HPDE6-E6E7 (cell line): ENCODE measurements around the gene ARRB1.

Experiments
- DNase-seq: peaks from one replicate; pipeline ENCODE4 v3.0.0; 2011; ENCODE audit warnings: missing footprints; ENCODE audit errors: extremely low spot score

Gene ARRB1

DNA sequence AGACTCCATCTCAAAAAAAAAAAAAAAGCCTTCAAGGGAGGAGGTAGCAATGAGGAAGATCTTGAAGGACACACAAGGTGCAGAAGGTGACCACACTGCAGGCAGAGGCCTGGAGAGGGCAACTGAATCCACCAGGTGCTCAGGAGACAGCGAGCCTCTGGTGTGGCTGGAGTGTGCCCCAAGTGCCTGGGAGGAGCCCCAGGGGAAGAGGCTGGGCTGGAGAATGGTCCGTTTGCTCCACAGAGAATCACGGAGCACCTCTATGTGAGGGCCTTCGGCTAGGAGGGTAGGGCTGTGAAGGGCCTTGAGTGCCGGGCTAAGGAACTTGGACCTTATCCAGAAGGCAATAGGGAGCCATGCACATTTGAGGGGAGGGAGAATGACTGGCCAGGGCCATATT is 50.3 kb downstream of the ARRB1 start:
- DNase-seq, result no peak

DNA sequence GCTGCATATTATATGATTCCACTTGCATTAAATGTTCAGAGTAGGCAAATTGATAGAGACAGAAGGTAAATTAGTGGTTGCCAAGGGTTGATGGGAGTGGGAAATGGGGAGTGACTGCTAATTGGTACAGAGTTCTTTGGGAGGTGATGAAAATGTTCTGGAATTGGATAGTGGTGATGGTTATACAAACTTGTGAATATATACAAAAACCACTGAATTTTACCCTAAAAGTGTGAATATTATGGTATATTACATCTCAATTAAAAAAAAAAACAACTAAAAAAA is 52.5 kb downstream of the ARRB1 start:
- DNase-seq, result no peak

DNA sequence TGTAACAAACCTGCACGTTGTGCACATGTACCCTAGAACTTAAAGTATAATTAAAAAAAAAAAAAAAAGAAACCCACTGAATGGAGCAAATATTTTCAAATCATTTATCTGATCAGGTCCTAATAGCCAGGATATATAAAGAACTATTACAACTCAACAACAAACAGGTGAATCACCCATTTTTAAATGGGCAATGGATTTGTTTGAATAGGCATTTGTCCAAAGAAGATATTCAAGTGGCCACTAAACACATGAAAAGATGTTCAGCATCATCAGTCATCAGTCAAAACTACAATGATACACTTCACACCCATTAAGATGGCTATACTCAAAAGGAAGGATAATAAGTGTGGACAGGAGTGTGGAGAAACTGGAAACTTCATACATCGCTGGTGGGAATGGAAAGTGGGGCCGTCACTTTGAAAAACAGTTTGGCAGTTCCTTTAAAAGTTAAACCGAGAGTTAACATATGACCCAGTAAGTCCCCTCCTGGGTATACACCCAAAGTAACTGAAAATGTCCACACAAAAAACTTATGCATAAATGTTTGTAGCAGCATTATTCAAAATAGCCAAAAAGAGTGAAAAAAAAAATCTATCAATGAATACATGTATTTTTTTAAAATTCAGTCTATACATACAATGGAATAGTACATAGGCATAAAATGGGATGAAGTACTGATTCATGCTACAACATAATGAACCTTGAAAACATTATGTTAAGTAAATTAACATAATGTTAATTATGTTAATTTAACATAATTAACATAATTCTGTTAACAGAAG is 53.1 kb downstream of the ARRB1 start:
- no peak for DNase-seq

DNA sequence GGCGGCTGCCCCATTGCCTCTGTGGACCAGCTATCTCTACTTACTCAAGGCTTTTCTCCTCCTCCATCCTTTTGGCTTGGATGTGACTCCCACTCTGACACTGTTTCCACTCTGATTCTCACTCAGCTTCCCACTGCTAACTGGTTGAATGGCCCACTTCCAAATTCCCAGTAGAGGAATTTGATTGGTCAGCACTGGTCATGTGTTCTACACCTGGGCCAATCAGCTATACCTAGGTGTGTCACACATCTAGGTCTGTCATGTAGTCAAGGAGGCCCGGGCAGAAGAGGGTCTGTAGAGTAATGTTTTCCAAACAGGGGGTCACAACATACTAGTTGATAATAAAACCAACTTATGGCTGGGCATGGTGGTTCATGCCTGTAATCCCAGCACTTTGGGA is 57.6 kb downstream of the ARRB1 start:
- no peak for DNase-seq

DNA sequence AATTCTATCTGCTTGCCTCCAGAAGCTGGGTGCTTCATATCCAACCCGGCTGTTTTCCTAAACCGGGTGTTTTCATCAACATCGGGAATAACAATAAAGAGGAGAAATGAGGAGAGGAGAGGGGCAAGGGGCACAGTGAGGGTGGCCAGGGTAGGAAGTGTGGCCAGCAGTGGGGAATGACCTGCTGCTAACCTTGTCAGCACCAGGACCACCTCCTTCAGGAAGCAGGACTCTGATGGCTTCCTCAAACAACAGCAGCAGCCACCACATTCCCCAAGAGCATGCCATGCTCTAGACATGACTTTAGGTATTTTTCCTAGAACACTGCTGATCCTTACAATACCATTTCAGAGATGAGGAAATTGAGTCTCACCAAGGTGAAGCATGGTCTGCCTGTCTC is 58.5 kb downstream of the ARRB1 start:
- no peak for DNase-seq

DNA sequence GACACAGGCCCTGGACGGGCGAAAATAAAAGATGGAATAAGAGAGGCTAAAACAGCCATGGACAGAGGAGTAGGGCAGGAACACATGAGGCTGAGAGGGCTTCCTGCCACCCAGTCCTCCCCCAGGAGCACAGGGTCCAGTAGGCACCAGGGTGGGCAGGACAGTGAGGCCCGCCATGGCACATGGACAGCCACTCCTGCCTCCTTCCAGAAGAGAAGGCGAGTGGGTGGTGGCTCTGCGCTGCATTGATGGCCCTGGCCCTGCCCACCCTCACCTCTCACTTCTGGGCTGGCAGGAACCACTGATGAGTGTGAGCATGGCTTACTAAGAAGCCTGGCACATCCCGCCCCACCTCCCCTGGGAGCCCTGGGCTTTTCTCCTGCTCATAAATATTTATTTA is 59.7 kb downstream of the ARRB1 start:
- no peak for DNase-seq

DNA sequence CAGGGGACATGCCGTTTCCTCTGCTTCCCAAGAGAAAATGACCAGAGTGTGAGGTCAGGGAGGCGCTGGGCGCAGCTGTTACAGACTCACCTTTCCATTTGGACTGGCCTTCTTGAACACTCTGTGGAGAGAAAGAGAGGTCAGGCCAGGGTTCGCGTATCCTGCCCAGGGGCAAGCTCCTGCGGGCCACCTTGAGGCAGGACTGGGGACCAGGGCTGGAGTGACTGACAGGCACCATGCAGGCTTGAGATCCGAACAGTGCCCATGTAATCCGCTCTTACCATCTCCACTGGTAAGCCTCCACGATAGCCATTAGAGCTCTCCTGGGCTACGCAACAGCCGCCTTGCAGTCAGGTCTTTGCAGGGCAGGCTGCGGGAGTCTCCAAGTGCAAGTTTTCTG is 61.5 kb downstream of the ARRB1 start:
- no peak for DNase-seq

DNA sequence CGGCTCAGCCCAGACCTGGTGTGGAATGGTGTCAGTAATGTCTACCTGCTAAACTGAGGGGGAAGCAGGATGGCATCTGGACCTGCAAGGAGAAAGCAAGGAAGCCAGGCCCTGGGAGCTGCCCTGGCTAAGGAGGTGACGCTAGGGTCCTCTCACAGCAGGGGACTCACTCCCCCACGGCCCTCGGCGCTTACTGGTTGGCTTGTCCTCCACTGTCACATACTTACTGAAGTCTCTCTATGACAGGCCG is 62.0 kb downstream of the ARRB1 start:
- no peak for DNase-seq

DNA sequence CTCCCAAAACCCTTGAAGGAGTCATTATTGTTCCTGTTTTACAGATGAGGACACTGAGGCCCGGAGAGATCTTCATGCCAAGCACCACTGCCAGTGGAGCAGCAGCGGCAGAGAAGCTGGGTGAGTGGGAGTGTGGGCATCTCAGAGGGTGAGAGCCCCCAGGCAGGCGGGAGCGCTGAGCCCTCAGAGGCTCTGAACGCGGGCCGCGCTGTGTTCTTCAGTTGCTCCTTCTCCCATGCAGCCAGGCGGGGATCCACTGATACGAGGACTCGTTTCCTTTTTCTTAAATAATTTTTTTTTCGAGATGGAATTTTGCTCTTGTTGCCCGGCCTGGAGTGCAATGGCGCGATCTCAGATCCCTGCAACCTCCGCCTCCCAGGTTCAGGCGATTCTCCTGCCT is 63.9 kb downstream of the ARRB1 start:
- DNase-seq, result no peak

DNA sequence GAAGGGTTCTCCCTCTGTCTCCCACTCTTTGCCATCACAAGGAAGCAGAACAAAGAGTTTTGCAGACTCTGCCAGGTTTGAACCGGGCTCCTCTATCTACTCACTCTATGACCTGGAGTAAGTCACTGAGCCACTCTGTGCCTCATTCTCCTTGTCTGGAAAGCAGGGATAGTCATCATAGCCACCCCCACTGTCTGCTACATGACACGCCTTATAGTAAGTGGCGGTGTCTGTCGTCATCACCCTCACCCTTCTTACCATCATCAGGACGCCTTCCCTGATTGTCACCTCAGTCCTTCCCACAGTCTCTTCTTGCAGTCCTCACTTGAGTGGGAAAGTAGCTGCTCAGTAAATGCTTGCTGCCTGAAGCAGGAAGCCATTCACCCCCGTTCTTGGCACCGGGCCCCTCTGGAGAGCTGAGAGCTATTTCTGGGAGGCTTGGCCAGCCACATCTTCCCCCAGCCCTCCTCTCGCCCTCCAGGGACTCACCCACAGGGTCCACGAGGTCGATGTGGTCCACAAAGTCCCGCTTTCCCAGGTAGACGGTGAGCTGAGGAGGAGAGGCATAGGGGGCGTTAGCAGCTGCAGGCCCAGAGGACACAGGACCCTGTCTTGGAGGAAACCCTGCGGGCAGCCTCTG is 64.5 kb downstream of the ARRB1 start:
- DNase-seq, result no peak

DNA sequence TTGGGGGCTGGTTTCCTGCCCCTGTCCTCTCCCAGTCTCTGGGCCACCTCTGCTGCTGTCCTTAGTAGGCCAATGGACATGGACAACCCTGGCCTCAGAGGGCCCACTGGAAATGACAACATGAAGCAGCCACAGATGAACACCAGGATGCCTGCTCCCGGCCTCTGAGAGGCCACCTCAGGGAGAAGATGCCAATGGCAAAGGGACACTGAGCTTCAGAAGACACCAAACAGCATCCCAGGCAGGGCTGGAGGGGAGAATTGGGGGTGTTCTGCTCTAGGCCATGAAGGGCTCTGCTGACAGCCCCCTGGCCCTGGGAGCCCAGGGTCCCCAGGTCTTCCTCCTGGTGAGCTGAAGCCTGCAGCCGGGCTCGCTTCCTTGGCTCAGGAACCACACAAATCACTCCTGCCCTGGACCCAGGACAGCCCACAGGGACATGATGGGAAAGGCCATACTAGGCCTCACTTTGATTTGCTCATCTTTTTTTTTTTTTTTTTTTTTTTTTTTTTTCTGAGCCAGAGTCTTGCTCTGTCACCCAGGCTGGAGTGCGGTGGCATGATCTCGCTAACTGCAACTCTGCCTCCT is 65.6 kb downstream of the ARRB1 start:
- no peak for DNase-seq

DNA sequence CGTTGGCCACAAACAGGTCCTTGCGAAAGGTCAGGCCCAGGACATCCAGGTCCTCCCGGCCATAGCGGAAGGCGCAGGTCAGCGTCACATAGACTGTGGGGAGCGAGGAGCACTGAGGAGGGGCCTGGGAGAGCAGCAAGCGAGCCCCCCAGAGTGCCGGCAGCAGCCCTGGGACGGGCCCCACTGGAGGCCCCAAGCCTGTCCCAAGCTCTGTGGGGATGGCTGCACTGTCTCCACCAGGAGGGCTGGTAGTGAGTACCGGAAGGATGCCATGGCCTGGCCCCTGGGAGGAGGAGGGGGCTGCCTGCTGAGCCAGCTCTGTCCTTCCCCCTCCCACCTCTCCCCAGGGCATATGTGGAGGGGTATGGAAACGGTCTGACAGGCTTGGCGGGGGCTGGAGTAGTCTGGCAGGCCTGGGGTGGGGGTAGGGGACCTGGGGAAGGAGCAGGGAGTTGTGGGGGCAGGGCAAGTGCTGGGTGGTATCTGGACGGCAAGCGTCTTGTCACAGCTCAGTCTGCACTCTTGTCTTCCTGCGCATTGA is 68.0 kb downstream of the ARRB1 start:
- no peak for DNase-seq

DNA sequence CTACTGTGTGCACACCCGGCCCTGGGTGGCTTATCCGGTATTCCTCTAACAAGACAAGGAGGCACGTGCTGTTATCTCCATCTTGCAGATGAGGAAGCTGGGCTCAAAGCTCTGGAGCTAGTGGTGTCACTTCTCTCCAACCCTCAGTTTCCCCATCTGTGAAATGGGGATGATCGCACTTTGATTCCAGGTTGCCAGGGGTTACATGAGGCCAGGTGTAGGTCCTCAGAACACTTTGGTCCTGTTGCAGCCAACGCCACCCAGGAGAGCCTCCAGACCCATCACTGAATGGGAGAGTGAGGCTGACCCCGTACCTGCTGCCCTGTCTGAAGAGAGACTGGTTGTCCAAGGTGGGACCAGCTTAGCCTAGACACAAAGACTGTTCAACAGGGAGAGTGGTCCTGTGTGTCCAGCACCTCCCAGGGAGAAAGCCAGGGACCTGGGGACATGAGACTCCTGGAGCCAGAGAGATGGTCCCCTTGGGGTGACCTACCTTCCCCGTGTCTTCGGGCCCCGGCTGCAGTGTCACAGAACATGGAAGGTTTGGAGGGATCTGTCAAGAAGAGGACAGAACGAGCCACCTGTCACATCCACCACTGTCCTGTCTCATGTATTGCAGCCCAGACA is 69.9 kb downstream of the ARRB1 start:
- no peak for DNase-seq

DNA sequence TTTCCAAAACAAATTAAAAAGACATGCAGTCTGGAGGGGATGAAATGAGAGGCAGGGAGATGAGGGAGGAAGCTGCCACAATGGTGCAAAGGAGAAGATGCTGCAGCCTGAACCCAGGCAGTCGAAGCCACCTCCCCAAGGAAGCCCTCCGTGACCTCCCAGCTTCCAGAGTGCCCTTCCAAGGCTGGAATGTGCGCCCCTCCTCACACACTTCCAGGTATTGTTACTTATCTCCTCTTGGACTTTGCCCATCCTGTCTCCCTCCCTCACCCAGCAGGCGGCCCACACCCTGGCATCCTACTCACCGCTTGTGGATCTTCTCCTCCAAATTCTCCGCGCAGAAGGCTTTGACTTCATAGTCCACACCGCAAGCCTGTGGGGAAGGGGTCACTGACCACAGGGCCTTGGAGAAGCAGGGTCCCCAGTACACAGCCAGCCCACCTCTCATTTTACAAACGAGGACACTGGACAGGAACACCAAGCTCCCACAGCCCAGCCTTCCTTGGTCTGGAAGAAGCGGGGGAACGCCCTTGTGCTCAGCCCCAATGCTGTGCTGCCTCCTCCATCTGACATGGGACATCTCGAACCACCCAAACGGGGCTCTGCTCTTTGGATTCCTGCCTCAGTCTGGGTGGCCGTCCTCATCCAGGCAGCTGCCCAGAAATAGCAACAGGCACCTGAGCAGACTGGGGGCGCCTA is 70.5 kb downstream of the ARRB1 start:
- no peak for DNase-seq

DNA sequence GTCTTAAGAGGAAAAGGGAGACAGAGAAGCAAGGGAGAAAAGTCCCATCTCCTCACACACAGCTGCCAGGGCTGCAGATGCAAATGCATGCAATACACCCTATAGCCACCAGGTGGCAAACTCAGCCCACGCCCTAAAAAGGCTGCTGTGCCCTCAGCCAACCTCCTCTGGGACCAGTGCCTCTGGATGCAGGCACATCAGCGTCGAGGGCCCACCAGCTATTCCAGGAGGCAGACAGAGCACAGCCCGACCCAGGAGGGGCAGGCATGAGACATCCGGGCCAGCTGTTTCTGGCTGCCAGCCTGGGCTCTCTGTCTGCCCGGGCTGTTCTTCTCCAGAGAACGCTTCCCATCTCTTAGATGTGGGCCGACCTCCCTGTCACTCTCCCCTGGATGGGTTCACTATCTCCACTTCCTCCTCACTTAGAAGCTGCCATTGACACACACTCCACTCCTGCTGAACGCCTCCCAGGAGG is 71.2 kb downstream of the ARRB1 start:
- DNase-seq, result peak; percentile 82

DNA sequence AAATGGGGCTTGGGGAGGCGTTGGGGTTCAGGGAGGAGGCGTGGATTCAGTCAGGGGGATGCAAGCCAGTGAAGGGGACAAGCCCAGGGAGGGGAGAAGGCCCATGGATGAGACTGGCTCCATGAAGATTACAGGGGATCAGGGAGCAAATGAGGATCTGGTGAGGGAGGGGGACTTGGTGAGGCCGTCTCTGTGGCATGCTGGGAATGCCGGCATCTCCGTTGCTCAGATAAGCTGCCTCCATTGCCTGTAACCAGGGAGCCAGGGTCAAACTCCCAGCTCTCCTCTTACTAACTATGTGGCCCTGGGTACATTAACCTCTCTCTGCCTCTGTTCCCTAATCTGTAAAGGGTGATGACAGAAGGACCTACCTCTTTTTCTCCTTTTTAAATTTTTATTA is 72.2 kb downstream of the ARRB1 start:
- DNase-seq, result no peak

DNA sequence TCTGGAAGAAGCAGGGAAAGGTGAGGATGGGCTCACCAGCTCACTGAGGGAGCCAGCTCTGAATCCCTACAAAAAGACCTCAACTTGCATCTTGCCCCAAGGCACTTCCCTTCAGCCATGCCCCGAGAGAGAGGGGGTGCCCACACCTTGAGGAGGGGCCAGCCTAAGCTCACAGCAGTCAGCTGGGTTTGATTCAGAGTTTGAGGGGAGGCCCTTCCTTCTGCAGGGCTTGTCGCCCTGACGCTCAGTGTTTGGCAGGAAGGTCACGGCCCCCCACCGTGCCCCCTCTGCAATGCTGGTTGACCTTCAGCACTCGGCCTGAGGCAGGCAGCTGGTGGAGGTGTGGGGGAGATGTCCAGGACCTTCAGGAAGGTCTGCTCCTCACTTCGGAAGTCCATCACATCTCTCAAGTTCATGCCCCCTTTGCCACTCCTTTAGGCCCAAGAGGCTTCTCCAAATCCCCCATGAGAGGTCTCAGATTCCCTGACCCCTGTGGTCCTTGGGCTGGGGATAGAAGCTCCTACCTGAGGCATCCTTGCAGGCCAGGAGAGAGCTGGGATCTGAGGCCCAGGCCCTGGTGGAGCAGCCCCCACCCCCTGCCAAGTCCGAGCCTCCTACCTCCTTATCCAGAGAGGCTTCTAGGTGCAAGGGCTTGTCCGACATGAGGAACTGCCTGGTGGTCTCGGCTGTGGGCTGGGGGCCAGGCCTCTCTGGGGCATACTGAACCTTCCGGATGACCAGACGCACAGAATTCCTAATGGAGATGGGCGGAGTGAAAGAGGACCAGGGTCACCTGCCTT is 73.3 kb downstream of the ARRB1 start:
- DNase-seq, result no peak

DNA sequence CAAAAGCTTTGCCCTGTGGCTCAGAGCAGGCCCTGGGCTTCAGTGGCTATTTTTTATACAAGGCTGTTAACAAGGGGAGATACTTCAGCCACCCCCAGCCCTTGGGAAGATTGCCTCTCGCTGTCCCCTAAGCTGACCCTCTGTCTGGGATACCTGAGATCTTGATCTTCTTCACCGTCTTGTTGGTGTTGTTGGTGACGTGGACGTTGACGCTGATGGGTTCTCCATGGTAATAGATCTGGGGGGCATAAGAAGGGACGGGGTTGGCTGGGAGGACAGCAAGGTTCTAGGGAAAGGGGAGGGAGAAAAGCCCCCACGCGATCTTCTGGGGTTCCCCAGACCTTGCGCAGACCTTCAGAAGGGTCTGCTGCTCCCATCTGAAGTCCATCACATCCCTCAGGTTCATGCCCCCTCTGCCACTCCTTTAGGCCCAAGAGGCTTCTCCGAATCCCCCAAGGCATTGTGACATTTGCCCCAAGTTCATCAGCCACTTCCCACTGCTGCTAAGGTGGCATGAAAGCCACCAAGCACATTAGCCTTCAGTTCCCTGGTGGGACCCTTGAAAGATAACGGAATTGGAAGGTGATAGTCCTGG is 74.2 kb downstream of the ARRB1 start:
- DNase-seq, result no peak

DNA sequence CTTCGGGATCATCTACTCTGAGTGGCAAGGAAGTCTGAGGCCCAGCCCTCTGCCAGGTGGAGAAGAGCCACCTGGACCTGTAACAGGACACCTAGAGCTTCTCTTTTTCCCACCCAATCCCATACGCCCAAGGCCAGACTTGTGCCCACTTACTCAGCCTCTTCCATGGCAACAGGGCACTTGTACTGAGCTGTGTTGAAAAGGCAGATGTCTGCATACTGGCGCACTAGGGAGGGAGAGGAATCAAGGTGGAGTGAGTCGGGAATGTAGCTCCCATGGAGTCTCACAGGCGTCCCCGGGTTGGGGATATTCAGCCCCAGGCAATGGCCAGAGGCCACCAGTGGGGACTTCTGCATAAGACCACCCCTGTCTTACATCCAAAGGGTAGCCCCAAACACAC is 74.8 kb downstream of the ARRB1 start:
- no peak for DNase-seq

DNA sequence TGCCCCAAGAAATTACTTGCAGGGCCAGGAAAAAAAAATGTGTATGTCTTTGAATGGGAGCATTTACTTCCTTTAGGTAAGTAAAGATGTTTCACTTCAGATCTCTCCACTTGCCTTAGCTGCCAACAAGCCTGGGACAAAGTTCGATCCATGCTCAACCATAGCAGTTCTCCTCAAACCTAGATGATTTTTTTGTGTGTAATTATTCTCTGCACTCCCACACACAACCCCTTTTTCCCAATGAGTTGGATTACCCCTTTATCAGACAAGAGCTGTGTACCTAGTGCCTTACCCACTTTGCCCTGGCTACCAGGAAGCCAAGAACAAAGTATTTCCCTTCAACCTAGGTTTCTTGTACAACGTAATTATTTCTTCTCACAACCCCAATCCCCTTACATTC is 75.3 kb downstream of the ARRB1 start:
- DNase-seq, result no peak

DNA sequence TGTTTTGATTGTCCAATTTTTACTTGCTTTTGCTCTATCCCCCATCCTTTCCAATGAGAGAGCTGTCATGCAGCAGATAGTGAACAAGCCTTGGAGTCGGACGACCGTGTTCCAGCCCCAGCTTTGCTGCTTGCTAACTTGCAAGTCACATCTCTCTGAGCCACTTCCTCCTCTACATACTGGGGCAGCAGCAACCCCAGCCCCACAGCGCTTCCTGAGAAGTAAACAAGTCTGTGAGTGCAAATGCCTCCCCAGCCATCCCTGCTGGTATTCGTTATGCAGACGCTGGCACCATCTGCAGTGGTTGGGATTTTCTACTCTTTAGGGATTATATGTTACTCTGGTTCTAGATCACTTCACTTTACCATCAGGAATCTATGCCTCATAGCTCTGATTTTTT is 75.9 kb downstream of the ARRB1 start:
- no peak for DNase-seq
